ENCODE data around the gene CNTNAP2. TPM values are rescaled to one million over a fixed set of nuclear protein-coding genes. Genes with fewer than 3 reads are reported as not detected.

Gene CNTNAP2
- total and polyA plus RNA-seq, 2 of the 4 experiments (the other 2 are of a cell fraction) = not detected

- Histone ChIP-seq H3K4me3 (ENCODE audit: insufficient read depth, low read depth, low read length) (no peak overlapping the region), H4K20me1 (ENCODE audit: insufficient read depth, low read length) (no peaks in the 10 kb centered on the region), H4K8ac (ENCODE audit: low read depth in 2 of 2, low read length in 2 of 2) (no peak overlapping the region), H3K18ac (ENCODE audit: low read depth, low read length) (no peak overlapping the region), H4K5ac (ENCODE audit: low read depth, low read length) (no peak overlapping the region), H3K23ac (ENCODE audit: low read depth, low read length) (no peak overlapping the region), H2BK5ac (ENCODE audit: low read depth, low read length, poor library complexity, severe bottlenecking) (no peak overlapping the region), H3K9me3 (ENCODE audit: control insufficient read depth, insufficient read depth, low read length) (peaks cover 1% of the 10 kb centered on the region; the same call in 1 of the 2 replicates), H3K56ac (ENCODE audit: extremely low read depth, insufficient read depth, low read length) (no peak overlapping the region), H3K4ac (ENCODE audit: low read depth, low read length) (no peak overlapping the region), H2BK120ac (ENCODE audit: low read depth, low read length) (no peak overlapping the region), H3K27ac (ENCODE audit: insufficient read depth, low read length) (no peak overlapping the region), H4K91ac (ENCODE audit: insufficient read depth, low read depth, low read length) (no peak overlapping the region), H3K9ac (ENCODE audit: low read depth, low read length) (no peak overlapping the region), H2BK20ac (ENCODE audit: low read depth, low read length) (no peak overlapping the region), H3K14ac (replicated peaks; ENCODE audit: low read depth, low read length) (no peak overlapping the region), H2BK15ac (ENCODE audit: low read depth, low read length) (no peak overlapping the region), H2AK5ac (ENCODE audit: low read depth, low read length) (no peak overlapping the region), H2AK9ac (replicated peaks; ENCODE audit: low read depth, low read length, poor library complexity) (no peak overlapping the region), H3K27me3 (ENCODE audit: control insufficient read depth, insufficient read depth, low read length) (no peaks in the 10 kb centered on the region), H2AFZ (replicated peaks; ENCODE audit: low read length, poor library complexity) (no peak overlapping the region), H3K36me3 (ENCODE audit: control insufficient read depth, insufficient read depth, low read length) (no peaks in the 10 kb centered on the region), H3K4me1 (ENCODE audit: control insufficient read depth, insufficient read depth, low read length) (no peaks in the 10 kb centered on the region), H3K4me2 (ENCODE audit: low read depth, low read length) (no peak overlapping the region), H3K79me1 (ENCODE audit: low read depth in 1 of 2, low read length in 2 of 2) (no peaks in the 10 kb centered on the region), H3K9me1 (ENCODE audit: insufficient read depth, low read length) (no peaks in the 10 kb centered on the region)
- no CpG with 5 or more reads among the region's 8 CpGs for WGBS, 2 experiments (ENCODE audit: extremely low coverage in 2 of 2, insufficient read length in 1 of 2)
- ChIA-PET CTCF (interaction anchor here (0.6 kb wide), 1 partner anchor 1218 kb away, joined by 3 read pairs; no protein-coding TSS in a partner anchor), POLR2A (ENCODE audit: unreplicated experiment) (no interaction called here)
- TF ChIP-seq MXI1 (IDR thresholded peaks at IDR 0.05; ENCODE audit: borderline replicate concordance, low read depth, low read length) = no peak
- TF ChIP-seq RAD21 (IDR thresholded peaks at IDR 0.05; ENCODE audit: low read length) = no peak
- no peak for TF ChIP-seq NFE2L2 (IDR thresholded peaks at IDR 0.05; ENCODE audit: low read depth, low read length)
- no peak for TF ChIP-seq ELK1 (IDR thresholded peaks at IDR 0.05; ENCODE audit: borderline replicate concordance, low read depth, low read length)
- no peak for TF ChIP-seq CTCF (conservative IDR thresholded peaks at IDR 0.05; ENCODE audit: low read depth, low read length)
- no peak for TF ChIP-seq MAFK (IDR thresholded peaks at IDR 0.05; ENCODE audit: low read depth, low read length)
- TF ChIP-seq RCOR1 (IDR thresholded peaks at IDR 0.05; ENCODE audit: insufficient replicate concordance, low read length) = no peak
- no peak for TF ChIP-seq USF2 (IDR thresholded peaks at IDR 0.05; ENCODE audit: low read depth, low read length)
- TF ChIP-seq FOS (IDR thresholded peaks at IDR 0.05; ENCODE audit: low read depth, low read length) = no peak
- no peak for TF ChIP-seq RFX5 (IDR thresholded peaks at IDR 0.05; ENCODE audit: low read depth, low read length)
- TF ChIP-seq CEBPB (IDR thresholded peaks at IDR 0.05; ENCODE audit: low read depth, low read length) = no peak
- TF ChIP-seq POLR2A (IDR thresholded peaks at IDR 0.05; ENCODE audit: low read depth, low read length) = no peak
- no peak for TF ChIP-seq BHLHE40 (IDR thresholded peaks at IDR 0.05; ENCODE audit: low read depth, low read length)
- TF ChIP-seq MAZ (IDR thresholded peaks at IDR 0.05; ENCODE audit: borderline replicate concordance, low read depth, low read length) = no peak
- no peak for TF ChIP-seq SMC3 (IDR thresholded peaks at IDR 0.05; ENCODE audit: low read depth, low read length)
- no peak for TF ChIP-seq CHD1 (IDR thresholded peaks at IDR 0.05; ENCODE audit: low read depth, low read length)
- dilution Hi-C loops (cut with HindIII; ENCODE audit: low sequenced_read_pairs, unreplicated experiment) = no loop called here
- ATAC-seq (ENCODE audit: low read depth) = no peak
- DNase-seq = no peak
- in situ Hi-C loops (cut with MboI; ENCODE audit: low sequenced_read_pairs) = loop anchor here (25.0 kb wide), 2 partner anchors 696 to 829 kb away; no protein-coding TSS in a partner anchor
- no TSS peak for BruUV-seq (replicated peaks)
- intact Hi-C loops (cut with micrococcal nuclease) = loop anchor here (10.0 kb wide), 1 partner anchor 698 kb away; no protein-coding TSS in a partner anchor
These were observed 2150.2 kb downstream of the CNTNAP2 start for GRCh38 chr7:148266795-148267194.
